Measurements from ENCODE around the gene TMX2. TPM values are rescaled to one million over a fixed set of nuclear protein-coding genes. Genes with fewer than 3 reads are reported as not detected.

TMX2 gene
- total and polyA plus RNA-seq, 10 of the 15 experiments (the other 5 are each of a cell fraction or from before 2014, with no cell fraction given), result 64.3 to 134 (median 91.6) TPM

DNA sequence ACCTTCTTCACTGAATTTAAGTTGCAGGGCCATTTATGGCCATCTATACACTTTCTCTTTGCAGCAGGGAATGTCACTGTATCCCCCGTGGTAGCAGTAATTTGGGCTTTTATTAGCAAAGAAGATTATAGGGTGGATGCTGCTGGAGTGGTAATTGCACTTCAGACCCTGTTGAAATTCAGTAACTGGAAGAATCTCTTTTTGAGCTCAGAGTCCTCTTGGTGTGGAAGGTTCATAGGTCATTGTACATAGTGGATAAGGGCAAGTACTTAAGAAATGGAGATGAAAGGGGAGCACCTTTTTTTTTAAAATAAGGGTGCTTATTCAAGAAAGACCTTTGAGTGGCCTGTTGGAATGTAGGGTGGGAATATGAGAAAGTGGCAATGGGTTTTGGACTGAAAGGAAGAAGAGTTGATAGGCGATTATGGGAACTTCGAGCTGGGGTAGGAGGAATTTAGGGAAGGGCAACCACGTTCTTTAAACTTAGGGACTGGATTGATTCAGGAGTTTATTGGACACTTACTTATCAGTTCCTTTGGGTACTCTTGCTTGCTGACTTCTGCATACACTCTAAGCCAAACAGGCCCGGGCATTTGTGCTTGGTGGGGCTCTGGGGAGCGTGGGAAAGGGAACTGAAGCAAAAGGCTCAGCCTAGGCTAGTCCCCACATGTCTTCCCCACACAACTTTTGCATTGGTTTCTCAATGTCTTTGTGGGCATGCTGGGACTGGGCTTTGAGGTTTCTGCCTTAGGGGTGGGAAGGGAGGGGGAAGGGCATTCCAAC, 75.7 kb downstream of the TMX2 start (continued):
- TF ChIP-seq, protein P1, sequence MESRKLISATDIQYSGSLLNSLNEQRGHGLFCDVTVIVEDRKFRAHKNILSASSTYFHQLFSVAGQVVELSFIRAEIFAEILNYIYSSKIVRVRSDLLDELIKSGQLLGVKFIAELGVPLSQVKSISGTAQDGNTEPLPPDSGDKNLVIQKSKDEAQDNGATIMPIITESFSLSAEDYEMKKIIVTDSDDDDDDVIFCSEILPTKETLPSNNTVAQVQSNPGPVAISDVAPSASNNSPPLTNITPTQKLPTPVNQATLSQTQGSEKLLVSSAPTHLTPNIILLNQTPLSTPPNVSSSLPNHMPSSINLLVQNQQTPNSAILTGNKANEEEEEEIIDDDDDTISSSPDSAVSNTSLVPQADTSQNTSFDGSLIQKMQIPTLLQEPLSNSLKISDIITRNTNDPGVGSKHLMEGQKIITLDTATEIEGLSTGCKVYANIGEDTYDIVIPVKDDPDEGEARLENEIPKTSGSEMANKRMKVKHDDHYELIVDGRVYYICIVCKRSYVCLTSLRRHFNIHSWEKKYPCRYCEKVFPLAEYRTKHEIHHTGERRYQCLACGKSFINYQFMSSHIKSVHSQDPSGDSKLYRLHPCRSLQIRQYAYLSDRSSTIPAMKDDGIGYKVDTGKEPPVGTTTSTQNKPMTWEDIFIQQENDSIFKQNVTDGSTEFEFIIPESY (IDR thresholded peaks at IDR 0.05), result no peak
- no peak for TF ChIP-seq POLR2AphosphoS2 (IDR thresholded peaks at IDR 0.05; ENCODE audit: low read depth, low read length)
- TF ChIP-seq RELA (IDR thresholded peaks at IDR 0.05; ENCODE audit: borderline replicate concordance, partially characterized antibody), result no peak
- TF ChIP-seq PAX5 (IDR thresholded peaks at IDR 0.05; ENCODE audit: borderline replicate concordance, low read depth, low read length), result peak; percentile 47; the same call in 1 of the 2 replicates
- TF ChIP-seq SP1 (IDR thresholded peaks at IDR 0.05; ENCODE audit: low read depth, low read length), result peak; percentile 14
- TF ChIP-seq PAX8 (IDR thresholded peaks at IDR 0.05), result no peak
- no peak; the same call in 1 of the 2 replicates for TF ChIP-seq GATAD2B (conservative IDR thresholded peaks at IDR 0.05; ENCODE audit: low read depth)
- no peak for TF ChIP-seq CEBPB (IDR thresholded peaks at IDR 0.05; ENCODE audit: borderline replicate concordance in 1 of 2, low read depth in 2 of 2, low read length in 2 of 2)
- 0 out of 2 replicates have a peak, but pooled peaks have one; percentile 6 for TF ChIP-seq MEF2A (IDR thresholded peaks at IDR 0.05; ENCODE audit: insufficient read depth, low read depth, low read length)
- no peak; the same call in 1 of the 2 replicates for TF ChIP-seq BACH1 (IDR thresholded peaks at IDR 0.05; ENCODE audit: borderline replicate concordance)
- peak; percentile 71; the same call in 1 of the 2 replicates for TF ChIP-seq SPI1 (IDR thresholded peaks at IDR 0.05; ENCODE audit: borderline replicate concordance, insufficient read depth, low read depth, low read length)
- TF ChIP-seq REST (IDR thresholded peaks at IDR 0.05; ENCODE audit: low read depth, low read length), result no peak
- no peak for TF ChIP-seq E4F1 (IDR thresholded peaks at IDR 0.05; ENCODE audit: borderline replicate concordance, partially characterized antibody)
- TF ChIP-seq ZZZ3 (IDR thresholded peaks at IDR 0.05; ENCODE audit: control insufficient read depth, insufficient read length, low read depth), result no peak
- TF ChIP-seq ATF3 (IDR thresholded peaks at IDR 0.05; ENCODE audit: borderline replicate concordance, extremely low read depth, low read depth, low read length), result no peak
- TF ChIP-seq EZH2 (IDR thresholded peaks at IDR 0.05; ENCODE audit: borderline replicate concordance, control insufficient read depth, low read depth, low read length), result no peak
